ENCODE results near the gene SPATA19. TPM values are rescaled to one million over a fixed set of nuclear protein-coding genes. Genes with fewer than 3 reads are reported as not detected.

Gene SPATA19, protein sequence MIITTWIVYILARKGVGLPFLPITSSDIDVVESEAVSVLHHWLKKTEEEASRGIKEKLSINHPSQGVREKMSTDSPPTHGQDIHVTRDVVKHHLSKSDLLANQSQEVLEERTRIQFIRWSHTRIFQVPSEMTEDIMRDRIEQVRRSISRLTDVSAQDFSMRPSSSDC
- total RNA-seq: not detected

DNA sequence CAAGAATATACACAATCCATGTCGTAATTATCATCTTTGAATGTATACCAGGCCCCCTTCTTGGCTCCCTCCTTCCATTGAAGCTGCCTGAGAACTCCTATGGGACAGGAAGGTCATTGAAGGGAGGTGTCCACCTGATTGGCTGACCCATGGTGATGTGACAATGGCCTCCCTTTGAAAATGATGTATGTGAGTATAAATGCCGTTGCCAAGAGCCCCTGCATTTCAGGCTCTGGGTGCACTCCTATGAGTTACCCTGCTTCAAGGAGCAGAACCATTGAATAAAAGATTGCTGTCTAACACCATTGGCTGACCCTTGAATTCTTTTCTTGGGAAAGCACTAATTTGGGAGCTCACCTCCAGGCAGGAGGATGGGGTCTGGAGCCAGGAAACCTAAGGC, at the start of gene SPATA19:
SPATA19 (minus strand) TSS at position 101 of the 400 bp plus-strand sequence; CDS start at position 34, 67 bp downstream.
- ATAC-seq (replicated peaks in 1 of 2) (no peak), DNase-seq (no peak)
- H3K4me1 Mint-ChIP-seq (ENCODE audit: low read depth): peaks cover 5% of the 10 kb centered on the region

GRCh38 chr11:133895061-133895479, 49.8 kb upstream of the SPATA19 start:
- Mint-ChIP-seq H3K36me3 (ENCODE audit: insufficient read depth in 2 of 2) (no peaks in the 10 kb centered on the region), H3K27ac (no peak overlapping the region), H3K27me3 (ENCODE audit: low read depth) (peaks cover 21% of the 10 kb centered on the region), H3K4me1 (ENCODE audit: low read depth) (no peaks in the 10 kb centered on the region), H3K4me3 (no peak overlapping the region), H3K9me3 (no peaks in the 10 kb centered on the region)
- DNase-seq (no peak), ATAC-seq (replicated peaks in 1 of 2) (no peak)

More for the DNA sequence above, at the start of gene SPATA19:
- peaks cover 20% of the 10 kb centered on the region for H3K27me3 Mint-ChIP-seq (ENCODE audit: low read depth)
- no peak within 1 kb of the TSS for H3K27ac Mint-ChIP-seq
- H3K4me3 Mint-ChIP-seq: no peak within 1 kb of the TSS
- peaks cover 0 to 4% of the 10 kb centered on the region in 2 donors for H3K36me3 Mint-ChIP-seq (ENCODE audit: insufficient read depth in 2 of 2)
- peaks cover 2 to 7% of the 10 kb centered on the region in 2 donors for H3K9me3 Mint-ChIP-seq

DNA sequence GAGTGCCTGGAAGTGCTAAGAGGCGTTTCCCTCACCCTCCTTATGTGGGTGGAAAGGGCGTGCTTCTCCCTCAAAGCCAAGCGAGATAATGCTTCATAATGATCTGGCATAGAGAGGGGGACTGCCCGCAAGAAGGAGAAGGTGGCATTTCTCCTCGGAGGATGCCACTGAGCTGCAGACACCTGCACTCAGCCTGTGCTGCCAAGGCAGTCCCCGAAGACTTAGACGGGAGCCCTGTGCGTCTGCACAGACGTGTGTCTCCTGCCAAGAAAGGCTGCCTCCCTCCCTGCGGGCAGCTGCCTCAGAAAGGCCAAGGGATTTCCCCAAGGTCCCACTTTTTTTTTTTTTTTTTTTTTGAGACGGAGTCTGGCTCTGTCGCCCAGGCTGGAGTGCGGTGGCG, 48.1 kb upstream of the SPATA19 start:
- H3K9me3 Mint-ChIP-seq: no peaks in the 10 kb centered on the region
- H3K27ac Mint-ChIP-seq: no peak overlapping the region
- H3K4me1 Mint-ChIP-seq (ENCODE audit: low read depth): no peaks in the 10 kb centered on the region
- peaks cover 25% of the 10 kb centered on the region for H3K27me3 Mint-ChIP-seq (ENCODE audit: low read depth)
- H3K36me3 Mint-ChIP-seq (ENCODE audit: insufficient read depth in 2 of 2): no peaks in the 10 kb centered on the region
- no peak for ATAC-seq (replicated peaks in 1 of 2)
- H3K4me3 Mint-ChIP-seq: no peak overlapping the region
- DNase-seq: no peak

DNA sequence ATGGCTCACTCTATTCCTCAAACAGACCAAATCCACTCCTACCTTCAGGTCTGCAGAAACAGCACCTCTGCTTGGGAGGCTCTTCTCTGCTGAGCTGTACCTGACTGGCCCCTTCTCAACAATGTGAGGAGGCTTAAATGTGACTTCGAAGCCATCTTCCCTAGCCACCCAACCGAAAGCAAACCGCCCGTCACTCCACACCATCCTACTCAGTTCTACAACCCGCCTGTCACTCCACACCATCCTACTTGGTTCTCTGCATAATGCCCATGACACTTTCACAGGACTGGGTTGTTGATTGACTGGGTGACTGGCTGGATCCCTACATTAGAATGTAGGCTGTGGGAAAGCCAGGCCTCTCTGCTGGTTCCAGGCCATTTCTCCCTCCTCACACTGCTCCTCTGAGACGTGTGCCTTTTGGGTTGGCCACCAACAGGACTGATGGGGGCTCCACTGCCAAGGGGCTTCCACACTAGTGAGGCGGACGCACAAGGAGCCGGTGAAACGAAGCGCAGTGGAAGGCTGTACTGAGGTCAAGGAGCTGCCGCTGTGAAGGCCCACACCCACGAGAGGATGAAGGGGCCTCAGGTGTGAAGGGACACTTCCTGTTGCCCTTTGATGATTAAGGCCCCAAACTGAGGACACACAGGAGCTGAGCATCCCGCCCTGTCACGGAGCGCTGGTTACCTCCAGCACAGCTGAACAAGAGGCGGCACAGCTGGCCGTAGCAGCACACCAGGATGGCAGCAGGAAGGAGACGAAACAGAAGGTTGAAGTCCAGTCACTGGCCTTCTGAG, 47.5 kb upstream of the SPATA19 start:
- peaks cover 29% of the 10 kb centered on the region for H3K27me3 Mint-ChIP-seq (ENCODE audit: low read depth)
- no peak for ATAC-seq (replicated peaks in 1 of 2)

DNA sequence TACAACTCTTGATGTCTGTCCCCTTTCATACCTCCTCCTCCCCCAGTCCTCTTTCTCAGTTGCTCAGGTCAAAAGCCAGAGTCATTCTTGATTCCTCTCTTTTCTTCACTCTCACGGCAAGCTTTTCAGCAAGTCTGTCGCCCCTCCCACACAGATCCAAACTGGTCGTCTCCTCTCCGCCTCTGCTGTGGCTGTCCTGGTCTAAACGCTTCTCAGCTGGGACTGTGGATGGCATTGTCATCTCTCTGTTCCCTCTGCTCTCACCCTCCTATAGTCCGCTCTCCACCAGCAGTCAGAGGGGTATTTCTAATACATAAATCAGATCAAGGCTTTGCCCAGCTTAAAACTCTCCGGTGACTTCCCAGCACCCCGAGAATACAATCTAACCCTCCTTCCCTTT, 46.8 kb upstream of the SPATA19 start:
- ATAC-seq (replicated peaks in 1 of 2) (no peak), DNase-seq (no peak)
- Mint-ChIP-seq H3K36me3 (ENCODE audit: insufficient read depth in 2 of 2) (no peaks in the 10 kb centered on the region), H3K9me3 (no peaks in the 10 kb centered on the region), H3K4me1 (ENCODE audit: low read depth) (no peaks in the 10 kb centered on the region), H3K27ac (no peak overlapping the region), H3K27me3 (ENCODE audit: low read depth) (peaks cover 35% of the 10 kb centered on the region), H3K4me3 (no peak overlapping the region)

More for the DNA sequence above, 47.5 kb upstream of the SPATA19 start:
- H3K4me3 Mint-ChIP-seq: no peak overlapping the region
- H3K27ac Mint-ChIP-seq: no peak overlapping the region
- no peak for DNase-seq
- H3K4me1 Mint-ChIP-seq (ENCODE audit: low read depth): no peaks in the 10 kb centered on the region
- no peaks in the 10 kb centered on the region for H3K9me3 Mint-ChIP-seq
- no peaks in the 10 kb centered on the region for H3K36me3 Mint-ChIP-seq (ENCODE audit: insufficient read depth in 2 of 2)

GRCh38 chr11:133889893-133890292, 44.6 kb upstream of the SPATA19 start:
- H3K36me3 Mint-ChIP-seq (ENCODE audit: insufficient read depth in 2 of 2): no peaks in the 10 kb centered on the region
- no peak overlapping the region for H3K27ac Mint-ChIP-seq
- H3K27me3 Mint-ChIP-seq (ENCODE audit: low read depth): peaks cover 39% of the 10 kb centered on the region
- DNase-seq (no peak), ATAC-seq (replicated peaks in 1 of 2) (no peak)
- no peaks in the 10 kb centered on the region for H3K9me3 Mint-ChIP-seq
- H3K4me3 Mint-ChIP-seq: no peak overlapping the region
- H3K4me1 Mint-ChIP-seq (ENCODE audit: low read depth): no peaks in the 10 kb centered on the region

DNA sequence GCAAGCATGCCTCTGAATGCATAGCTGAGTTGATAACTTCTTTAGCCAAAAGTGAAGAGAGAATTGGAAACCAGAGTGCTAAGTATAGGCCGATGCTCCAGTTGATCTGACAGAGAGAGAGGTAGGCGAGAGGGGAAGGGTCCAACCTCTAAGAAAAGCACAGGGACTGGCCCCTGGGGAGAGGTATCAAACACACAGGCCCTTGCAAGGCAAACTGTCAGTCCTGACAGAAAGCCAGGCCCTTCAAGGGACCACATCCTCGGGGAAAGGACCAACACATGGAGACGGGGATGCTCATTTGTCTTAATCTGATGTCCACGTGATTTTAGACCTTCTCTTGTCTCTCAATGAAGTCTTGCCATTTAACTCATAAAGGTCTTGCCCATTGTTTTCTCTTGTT, 43.9 kb upstream of the SPATA19 start:
- no peak overlapping the region for H3K4me3 Mint-ChIP-seq
- H3K4me1 Mint-ChIP-seq (ENCODE audit: low read depth): no peaks in the 10 kb centered on the region
- ATAC-seq (replicated peaks in 1 of 2) (no peak), DNase-seq (no peak)
- H3K27ac Mint-ChIP-seq: no peak overlapping the region
- H3K36me3 Mint-ChIP-seq (ENCODE audit: insufficient read depth in 2 of 2): peaks cover 0 to 2% of the 10 kb centered on the region in 2 donors
- H3K9me3 Mint-ChIP-seq: no peaks in the 10 kb centered on the region
- peaks cover 39% of the 10 kb centered on the region for H3K27me3 Mint-ChIP-seq (ENCODE audit: low read depth)

GRCh38 chr11:133887692-133888332, 42.5 kb upstream of the SPATA19 start:
- Mint-ChIP-seq H3K4me3 (no peak overlapping the region), H3K4me1 (ENCODE audit: low read depth) (no peaks in the 10 kb centered on the region), H3K27me3 (ENCODE audit: low read depth) (peaks cover 45% of the 10 kb centered on the region), H3K27ac (peak overlapping the region; percentile 34), H3K36me3 (ENCODE audit: insufficient read depth in 2 of 2) (peaks cover 0 to 4% of the 10 kb centered on the region in 2 donors), H3K9me3 (peaks cover 0 to 1% of the 10 kb centered on the region in 2 donors)
- ATAC-seq (replicated peaks in 1 of 2): no peak
- DNase-seq: no peak

DNA sequence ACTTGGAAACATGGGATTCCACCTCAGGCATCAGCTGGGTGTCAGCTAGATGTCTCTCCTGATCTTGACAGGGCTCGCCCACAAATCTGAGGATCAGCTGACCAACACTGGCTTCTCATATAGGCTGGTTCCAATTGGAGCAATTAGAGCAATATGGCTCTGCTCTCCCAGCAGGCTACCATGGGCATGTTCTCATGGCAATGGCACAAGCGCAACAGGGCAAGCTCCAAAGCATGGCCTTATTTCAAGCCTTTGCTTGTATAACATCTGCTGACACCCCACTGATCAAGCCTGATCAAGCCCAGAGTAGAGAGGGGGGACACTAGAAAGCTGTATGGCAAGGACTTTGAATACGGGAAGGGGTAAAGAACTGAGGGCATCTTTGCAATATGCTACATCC, 40.7 kb upstream of the SPATA19 start:
- H3K36me3 Mint-ChIP-seq (ENCODE audit: insufficient read depth in 2 of 2): peaks cover 4 to 7% of the 10 kb centered on the region in 2 donors
- H3K4me1 Mint-ChIP-seq (ENCODE audit: low read depth): no peaks in the 10 kb centered on the region
- H3K27me3 Mint-ChIP-seq (ENCODE audit: low read depth): peaks cover 46% of the 10 kb centered on the region
- DNase-seq (no peak), ATAC-seq (replicated peaks in 1 of 2) (no peak)
- H3K4me3 Mint-ChIP-seq: no peak overlapping the region
- H3K9me3 Mint-ChIP-seq: peaks cover 5 to 7% of the 10 kb centered on the region in 2 donors
- H3K27ac Mint-ChIP-seq: no peak overlapping the region

- H3K9me3 Mint-ChIP-seq: peaks cover 0 to under 1% of the 10 kb centered on the region in 2 donors
- ATAC-seq (replicated peaks in 1 of 2) (no peak), DNase-seq (no peak)
- H3K27ac Mint-ChIP-seq: no peak overlapping the region
- no peaks in the 10 kb centered on the region for H3K36me3 Mint-ChIP-seq (ENCODE audit: insufficient read depth in 2 of 2)
- no peaks in the 10 kb centered on the region for H3K4me1 Mint-ChIP-seq (ENCODE audit: low read depth)
- H3K4me3 Mint-ChIP-seq: no peak overlapping the region
- H3K27me3 Mint-ChIP-seq (ENCODE audit: low read depth): peaks cover 26% of the 10 kb centered on the region
These were observed 26.8 kb upstream of the SPATA19 start for GRCh38 chr11:133872160-133872559.

DNA sequence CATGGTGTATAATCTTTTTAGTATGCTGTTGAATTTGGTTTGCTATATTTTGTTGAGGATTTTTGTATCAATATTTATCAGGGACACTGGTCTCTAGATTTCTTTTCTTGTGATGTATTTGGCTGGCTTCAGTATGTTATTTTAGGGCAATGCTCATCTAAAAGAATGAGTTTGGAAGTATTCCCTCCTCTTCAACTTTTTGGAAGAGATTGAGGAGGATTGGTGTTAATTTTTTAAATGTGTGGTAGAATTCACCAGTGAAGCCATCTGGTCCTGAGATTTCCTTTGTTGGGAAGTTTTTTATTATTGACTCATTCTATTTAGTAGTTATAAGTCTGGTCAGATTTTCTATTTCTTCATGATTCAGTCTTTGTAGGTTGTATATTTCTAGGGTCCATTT, 22.1 kb upstream of the SPATA19 start:
- no peak for ATAC-seq (replicated peaks in 1 of 2)
- Mint-ChIP-seq H3K27ac (no peak overlapping the region), H3K36me3 (ENCODE audit: insufficient read depth in 2 of 2) (no peaks in the 10 kb centered on the region), H3K4me3 (no peak overlapping the region), H3K9me3 (no peaks in the 10 kb centered on the region), H3K4me1 (ENCODE audit: low read depth) (peaks cover 3% of the 10 kb centered on the region), H3K27me3 (ENCODE audit: low read depth) (peaks cover 18% of the 10 kb centered on the region)
- no peak for DNase-seq

GRCh38 chr11:133865466-133865865, 20.2 kb upstream of the SPATA19 start:
- no peak overlapping the region for H3K27ac Mint-ChIP-seq
- H3K27me3 Mint-ChIP-seq (ENCODE audit: low read depth): peaks cover 16% of the 10 kb centered on the region
- ATAC-seq (replicated peaks in 1 of 2) (no peak), DNase-seq (no peak)
- peaks cover 4% of the 10 kb centered on the region for H3K4me1 Mint-ChIP-seq (ENCODE audit: low read depth)
- H3K4me3 Mint-ChIP-seq: no peak overlapping the region
- no peaks in the 10 kb centered on the region for H3K36me3 Mint-ChIP-seq (ENCODE audit: insufficient read depth in 2 of 2)
- no peaks in the 10 kb centered on the region for H3K9me3 Mint-ChIP-seq

DNA sequence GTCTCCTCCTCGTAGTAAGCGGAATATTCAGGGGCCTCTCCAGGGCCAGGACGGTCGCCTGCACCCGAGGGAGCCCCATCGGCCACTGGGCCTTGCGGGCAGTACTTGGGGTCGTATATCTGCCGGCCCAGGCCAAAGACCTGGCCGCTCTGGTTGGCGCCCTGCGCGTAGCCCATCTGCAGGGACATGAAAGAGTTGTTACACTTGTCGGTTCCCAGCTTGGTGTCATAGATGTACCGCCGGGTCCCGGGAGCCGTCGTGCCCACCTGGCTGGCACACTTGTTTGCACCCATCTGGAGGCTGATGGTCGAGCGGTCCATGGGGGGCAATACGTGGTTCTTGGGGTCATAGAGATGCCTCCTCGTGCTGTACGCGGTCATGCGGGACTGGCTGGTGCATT, 19.4 kb upstream of the SPATA19 start:
- Mint-ChIP-seq H3K27me3 (ENCODE audit: low read depth) (peaks cover 16% of the 10 kb centered on the region), H3K27ac (no peak overlapping the region)
- no peak for ATAC-seq (replicated peaks in 1 of 2)

More for the DNA sequence above, 19.4 kb upstream of the SPATA19 start:
- Mint-ChIP-seq H3K4me1 (ENCODE audit: low read depth) (peaks cover 4% of the 10 kb centered on the region), H3K36me3 (ENCODE audit: insufficient read depth in 2 of 2) (no peaks in the 10 kb centered on the region), H3K9me3 (no peaks in the 10 kb centered on the region), H3K4me3 (no peak overlapping the region)
- no peak for DNase-seq
